Stomach (tissue), 4 donors: ENCODE data around the gene SLAMF9.

Source experiments
- CTCF ChIP-seq, 7 experiments: fragments of 450-650 bp in 4 of 7; fragments of 200-600 bp in 3 of 7; sonication (generic) in 3 of 7; IDR thresholded peaks; one replicate each; pipeline ENCODE4 v1.5.1; 2016 to 2019; ENCODE audit warnings: antibody characterized with exemption in 7 of 7, control low read depth in 2 of 7, mild to moderate bottlenecking in 1 of 7
- POLR2AphosphoS5 ChIP-seq, 3 donors: sonication (generic); formaldehyde crosslinking; IDR thresholded peaks; one replicate each; pipeline ENCODE4 v1.6.1; 2016; ENCODE audit warnings: antibody characterized with exemption in 3 of 3

GRCh38 chr1:159927849-159928431 is 26.1 kb downstream of the SLAMF9 start:
- TF ChIP-seq POLR2AphosphoS5 (IDR thresholded peaks at IDR 0.05) (no peak), CTCF (IDR thresholded peaks at IDR 0.05) (no peak)
